D341Med (cell line): ENCODE data around the gene SAXO1.
"Not testable (repeated sequence)": the region's sequence is repeated elsewhere in the genome, so short reads cannot be mapped to it uniquely, and the experiment has no call there.

Experiments used
- DNase-seq: peaks from one replicate; pipeline ENCODE4 v3.0.0; 2012; ENCODE audit warnings: low spot score

SAXO1 gene

DNA sequence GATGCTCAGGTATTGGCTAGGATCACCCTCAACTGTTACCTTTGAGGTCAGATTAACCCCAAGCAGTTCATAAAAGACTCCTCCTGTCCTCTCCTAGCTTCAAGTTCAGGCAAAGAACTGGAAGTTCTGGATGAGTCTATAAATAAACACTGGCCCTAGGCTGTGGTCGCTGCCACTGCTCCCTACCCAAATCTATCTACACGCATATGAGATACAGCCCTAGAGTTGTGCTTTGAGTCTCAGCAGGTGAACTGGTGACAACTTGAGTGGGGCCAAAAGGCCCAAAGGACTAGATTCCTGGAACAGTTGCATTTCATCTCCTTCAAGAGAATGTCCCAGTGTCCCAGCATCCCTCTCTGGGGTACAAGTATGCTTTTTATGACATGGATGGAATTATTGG lies 62.6 kb downstream of the SAXO1 start:
- no peak for DNase-seq

DNA sequence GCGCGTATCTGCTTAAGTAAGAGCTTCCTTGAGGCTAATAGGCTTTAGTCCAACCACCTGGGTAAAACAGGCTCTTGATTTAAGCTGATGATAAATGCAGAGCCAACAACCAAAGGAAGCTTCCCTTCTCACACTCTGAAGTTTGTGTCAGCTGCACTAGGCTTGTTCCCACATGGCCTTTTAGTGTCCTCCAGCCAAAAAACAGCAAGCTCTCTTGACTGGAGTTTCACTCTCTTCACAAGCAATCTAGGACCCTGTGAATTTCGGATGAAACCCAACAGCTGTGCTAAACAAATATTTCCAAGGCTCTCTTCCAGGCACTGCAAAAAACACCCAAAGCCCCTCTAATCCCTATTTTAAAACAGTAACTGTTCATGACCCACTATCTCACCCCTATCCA lies 63.9 kb downstream of the SAXO1 start:
- DNase-seq: no peak

DNA sequence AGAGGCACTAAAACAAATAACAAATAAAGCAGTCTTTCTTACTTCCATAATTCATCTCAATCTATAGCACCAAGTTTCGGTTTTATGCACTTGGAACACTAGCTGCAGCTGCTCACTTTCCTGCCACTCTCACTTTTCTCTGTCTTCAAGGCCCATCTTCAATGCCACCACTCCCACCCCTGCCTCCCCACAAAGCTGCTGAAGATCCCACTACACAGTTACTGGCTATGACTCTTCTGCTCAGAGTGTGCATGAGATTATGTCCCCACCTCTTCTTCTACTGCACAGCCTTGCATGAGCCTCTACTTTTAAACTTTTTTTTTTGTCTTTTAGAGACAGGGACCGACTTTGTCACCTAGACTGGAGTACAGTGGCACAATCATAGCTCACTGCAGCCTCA lies 77.4 kb downstream of the SAXO1 start:
- no peak for DNase-seq

DNA sequence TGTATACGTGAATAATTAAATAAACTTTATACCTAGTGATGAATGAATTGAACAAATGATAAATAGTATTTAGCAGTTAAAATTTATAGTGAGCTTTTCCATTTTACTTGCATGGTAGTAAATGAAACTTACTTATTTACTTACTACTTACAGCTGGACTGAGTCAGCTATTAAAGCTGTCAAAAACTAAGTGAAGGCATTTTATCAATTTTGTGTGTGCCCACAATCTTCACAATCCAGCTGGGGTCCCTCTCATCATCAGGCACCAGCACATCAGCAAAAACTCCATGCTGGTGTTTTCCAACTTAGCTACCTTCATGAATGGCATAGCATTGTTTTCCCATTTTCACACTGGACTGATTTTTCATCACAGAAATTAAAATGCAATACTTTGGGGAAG lies 81.1 kb downstream of the SAXO1 start:
- no peak for DNase-seq

DNA sequence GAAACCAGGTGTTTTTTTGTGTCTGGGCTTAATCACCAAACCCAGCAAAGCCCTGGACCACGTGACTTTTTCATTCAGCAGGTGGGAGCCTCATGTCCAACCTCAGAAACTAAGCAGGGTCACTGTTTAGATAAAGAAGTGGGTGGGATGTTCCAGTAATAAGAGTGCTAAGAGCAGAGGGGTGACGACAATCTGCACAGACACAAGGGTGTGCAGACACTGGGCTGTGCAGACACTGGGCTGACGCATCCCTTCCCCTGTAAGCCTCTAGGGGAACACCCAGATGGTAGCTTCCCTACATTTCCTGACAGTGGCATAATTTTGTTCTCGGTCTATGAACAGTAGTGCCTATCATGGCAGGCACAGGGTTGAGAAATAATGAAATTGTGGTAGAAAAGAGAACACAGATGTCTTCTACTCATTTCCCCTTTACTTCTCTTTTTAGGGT lies 85.1 kb downstream of the SAXO1 start:
- DNase-seq: no peak

DNA sequence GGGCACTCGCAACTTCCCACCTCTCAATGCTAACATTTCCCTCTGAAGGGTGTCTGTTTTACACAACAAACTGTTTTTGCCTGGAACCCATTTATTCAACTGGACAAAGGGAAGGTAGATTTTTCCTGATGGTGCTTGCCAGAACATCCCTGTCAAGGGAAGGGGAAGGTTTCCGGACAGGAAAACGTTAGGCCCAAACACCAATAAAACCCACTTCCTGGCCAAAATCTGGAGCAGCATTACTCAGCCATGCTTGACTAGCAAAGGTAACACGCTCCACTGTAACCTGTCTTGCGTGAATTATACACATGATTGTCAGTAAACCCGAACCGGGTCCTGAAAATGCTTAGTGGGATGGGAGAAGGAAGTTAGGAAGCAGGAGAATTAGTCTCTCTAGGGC lies 90.2 kb downstream of the SAXO1 start:
- no peak for DNase-seq

DNA sequence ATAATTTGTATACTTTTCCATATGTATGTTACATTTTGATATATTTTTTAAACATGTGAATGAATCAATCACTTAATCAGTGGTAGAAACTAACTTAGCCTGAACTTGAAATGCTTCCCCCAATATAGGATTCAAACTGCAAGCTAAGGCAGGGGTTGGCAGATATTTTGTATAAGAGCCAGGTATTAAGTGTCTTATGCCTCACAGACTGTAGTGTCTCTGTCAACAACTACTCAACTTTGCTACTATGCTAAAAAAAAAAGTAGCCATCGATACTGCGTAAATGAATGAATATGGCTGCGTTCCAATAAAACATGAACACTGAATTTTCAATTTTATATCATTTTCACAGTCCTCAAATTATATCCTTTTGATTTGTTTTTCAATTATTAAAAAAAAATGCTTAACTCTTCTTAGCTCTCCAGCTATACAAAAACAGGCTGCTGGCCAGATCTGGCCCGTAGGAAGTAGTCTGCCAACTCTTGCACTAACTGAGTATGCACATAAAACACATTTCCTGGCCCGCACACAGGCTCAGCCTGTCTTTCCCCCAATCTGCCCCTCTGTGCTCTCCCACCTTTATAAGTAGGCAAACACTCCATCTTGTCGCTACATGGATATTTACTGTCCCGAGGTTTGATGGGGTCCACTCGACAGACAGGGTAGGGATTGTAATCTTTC lies 91.8 kb downstream of the SAXO1 start:
- DNase-seq: no peak

DNA sequence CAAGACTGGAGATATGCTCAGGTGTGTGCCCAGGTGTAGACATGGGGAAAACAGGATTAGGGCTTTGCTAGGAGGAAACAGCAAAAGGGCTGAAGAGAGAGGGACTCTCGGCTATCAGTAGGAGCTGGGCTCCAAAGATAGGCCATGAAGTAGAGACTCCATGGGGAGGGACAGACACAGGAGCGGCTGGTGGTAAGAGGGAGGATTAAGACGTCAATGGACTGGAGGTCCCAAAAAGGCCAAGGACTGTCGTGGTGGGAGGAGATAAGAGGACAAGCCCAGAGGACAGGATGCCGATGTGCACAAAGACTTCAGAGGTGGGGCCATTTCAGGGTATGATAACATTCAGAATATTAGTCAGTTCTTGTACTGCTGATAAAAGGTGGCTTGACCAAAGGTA lies 93.1 kb downstream of the SAXO1 start:
- DNase-seq: no peak

DNA sequence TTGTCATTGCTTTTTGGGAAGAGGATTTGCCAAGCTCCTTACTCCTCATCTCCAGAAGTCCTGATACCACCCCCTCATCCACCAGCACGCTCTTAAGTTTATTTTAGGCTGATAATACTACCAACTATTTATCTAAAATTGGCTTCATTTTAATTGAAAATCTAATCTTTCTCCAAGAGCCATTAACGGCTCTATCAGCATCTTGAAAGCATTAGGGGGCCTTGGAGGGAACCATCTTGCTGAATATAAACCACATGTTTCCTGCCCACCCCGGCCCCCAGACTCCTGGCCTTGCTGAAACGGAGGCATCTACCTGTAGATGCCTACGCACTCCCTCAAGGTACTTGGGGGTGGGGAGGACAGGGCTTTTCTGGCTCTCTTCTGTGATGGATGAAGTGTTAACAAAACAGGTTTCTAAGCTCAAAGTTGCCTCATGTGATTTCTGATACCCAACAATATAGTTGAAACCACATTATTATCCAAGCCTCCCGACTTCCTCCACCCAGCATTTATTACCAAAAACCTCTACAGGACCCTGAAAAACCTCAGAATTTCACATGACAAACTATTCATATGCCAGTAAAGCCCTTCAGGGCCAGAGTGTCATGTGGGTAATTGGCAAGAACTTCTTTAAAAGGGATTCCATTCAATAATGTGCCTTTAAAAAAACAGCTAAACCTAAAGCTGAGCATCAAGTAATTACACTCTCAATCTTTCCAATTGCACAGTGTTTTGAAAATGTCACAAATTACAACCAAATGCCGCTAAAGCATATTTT lies 96.7 kb downstream of the SAXO1 start:
- no peak for DNase-seq

DNA sequence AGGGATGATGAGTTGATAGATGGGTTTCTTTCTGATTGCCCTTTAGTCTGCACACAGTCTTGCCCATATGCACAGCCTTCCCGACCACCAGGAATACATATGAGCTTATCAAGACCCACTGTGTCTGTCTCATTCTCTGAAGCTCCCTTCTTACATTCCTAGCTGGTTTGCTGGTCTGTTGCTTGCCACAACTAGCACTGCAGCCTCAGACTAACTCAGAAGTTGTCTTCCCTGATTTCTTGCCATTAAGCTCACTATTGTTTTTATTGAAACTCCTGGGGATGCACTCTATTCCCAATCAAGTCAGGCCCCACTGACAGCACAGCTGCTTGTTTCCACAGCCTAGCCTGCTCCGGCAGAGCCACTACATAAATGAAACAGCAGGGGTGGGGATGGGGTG lies 97.5 kb downstream of the SAXO1 start:
- DNase-seq: no peak

DNA sequence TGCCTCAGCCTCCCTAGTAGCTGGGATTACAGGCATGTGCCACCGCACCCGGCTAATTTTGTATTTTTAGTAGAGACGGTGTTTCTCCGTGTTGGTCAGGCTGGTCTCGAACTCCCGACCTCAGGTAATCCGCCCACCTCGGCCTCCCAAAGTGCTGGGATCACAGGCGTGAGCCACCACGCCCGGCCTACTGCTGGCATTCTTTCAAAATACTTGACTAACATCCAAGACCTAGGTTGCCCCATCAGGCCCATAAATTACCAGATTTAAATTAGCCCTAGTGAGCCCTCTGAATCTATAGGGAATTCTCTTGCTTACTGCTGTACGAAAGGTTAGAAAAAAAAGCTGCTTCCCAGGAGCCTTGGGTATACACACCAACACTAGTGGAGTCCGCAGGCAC lies 102.4 kb downstream of the SAXO1 start:
- not testable (repeated sequence) for DNase-seq

DNA sequence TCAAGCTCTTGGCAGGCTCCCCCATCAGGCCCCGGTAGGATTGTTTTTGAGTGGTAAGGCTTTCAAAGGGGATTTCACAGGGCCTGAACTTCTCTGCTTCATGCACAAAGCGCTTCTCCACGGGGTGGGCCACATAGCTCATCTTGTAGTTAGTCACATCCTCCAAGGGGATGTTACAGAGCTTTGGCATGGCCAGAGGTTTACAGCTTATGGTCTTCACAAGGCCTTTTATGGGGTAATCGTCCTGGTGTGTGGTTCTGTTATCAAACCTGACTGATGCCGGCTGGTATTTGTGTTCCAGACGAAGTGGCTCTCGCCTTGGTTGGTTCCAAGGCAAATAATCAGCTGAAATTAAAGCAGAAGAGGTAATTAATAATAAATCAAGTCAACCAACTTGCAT lies 104.3 kb downstream of the SAXO1 start:
- DNase-seq: no peak

DNA sequence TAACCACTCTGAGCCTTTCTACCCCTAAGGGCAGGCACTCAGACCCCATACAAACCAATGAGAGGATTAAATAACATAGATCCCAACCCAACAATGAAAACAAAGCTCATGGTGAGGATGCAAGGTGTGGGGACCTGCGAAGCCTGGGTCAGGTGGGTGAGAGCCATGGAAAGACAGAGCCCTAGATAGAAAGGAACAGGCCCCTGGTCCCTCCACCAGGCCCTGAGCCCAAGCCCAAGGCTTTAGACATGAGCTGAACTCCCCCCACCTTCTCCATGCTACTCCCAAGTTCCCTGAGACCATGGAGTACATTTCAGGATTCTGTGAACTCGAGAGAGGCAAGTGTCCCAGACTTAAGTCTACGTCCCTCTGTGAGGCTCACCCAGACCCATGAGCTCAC lies 106.5 kb downstream of the SAXO1 start:
- no peak for DNase-seq

DNA sequence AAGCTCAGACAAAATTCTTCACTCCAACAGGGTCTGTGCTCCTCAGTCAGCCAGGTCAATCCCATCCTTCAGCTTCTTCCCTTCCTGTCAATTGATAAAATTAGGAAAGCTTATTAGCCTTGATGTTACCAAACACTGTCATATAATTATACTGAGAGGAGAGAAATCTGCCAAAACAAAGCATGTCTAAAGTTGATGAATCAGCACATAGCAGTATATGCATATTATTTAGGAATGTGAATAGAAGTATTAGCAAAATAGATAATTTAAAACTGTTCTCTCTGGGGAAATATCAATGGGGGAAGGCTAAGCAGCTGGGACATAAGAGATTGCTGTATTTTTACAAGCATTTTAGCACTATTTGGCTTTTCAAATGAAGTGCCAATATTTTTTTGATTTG lies 107.1 kb downstream of the SAXO1 start:
- no peak for DNase-seq

DNA sequence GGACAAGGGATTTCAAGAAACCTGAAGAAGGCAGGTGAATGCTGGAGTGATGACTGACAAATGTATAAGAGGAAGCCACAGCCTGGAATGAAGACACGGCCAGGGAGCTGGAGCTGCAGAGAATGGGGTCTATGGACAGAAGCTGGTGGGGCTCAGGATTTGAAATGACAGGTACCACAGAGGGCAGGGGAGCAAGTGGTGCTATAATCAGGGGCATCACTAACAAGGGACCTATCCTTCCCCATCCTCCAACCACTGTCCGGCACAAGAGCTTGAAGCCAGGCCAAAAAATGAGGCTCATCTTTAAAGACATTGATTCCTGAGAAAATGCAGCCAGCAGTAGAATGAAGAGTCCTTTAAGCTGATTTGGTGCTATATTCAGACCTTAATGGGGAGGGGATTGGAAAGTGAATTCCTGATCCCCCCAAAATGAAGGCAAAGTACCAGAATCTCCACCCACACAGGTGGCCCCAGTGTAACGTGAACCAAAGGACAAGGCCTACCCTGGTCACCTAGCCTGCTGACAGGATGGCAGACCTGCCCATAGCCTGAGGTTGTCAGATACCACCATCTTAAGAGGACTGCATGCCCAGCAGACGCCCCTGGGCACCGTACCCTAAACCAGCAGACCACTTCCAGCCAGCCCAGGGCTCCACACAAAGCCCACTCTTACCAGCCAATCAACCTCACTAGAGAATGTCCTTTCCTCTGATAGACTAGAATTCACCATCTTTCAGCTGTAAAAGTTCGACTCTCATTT lies 109.2 kb downstream of the SAXO1 start:
- no peak for DNase-seq

DNA sequence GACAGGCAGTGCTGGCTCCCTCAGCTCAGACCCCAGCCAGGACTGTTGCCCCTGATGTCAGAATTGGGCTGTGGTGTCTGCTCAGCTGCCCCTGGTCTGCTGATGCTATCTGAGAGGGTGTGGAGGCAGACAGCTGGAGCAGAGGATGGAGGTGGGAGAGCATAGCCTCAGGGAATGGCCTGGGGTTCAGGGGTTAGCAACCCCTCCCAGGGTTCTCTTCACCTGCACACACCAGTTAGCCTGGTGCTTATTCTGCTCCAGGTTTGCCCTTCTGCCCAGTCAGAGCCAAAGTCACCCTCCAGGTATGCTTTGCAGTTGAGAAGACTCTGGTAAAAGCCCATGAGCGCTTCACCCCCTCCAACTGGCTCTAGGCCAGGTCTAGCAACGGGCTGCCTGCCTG lies 109.8 kb downstream of the SAXO1 start:
- DNase-seq: no peak

DNA sequence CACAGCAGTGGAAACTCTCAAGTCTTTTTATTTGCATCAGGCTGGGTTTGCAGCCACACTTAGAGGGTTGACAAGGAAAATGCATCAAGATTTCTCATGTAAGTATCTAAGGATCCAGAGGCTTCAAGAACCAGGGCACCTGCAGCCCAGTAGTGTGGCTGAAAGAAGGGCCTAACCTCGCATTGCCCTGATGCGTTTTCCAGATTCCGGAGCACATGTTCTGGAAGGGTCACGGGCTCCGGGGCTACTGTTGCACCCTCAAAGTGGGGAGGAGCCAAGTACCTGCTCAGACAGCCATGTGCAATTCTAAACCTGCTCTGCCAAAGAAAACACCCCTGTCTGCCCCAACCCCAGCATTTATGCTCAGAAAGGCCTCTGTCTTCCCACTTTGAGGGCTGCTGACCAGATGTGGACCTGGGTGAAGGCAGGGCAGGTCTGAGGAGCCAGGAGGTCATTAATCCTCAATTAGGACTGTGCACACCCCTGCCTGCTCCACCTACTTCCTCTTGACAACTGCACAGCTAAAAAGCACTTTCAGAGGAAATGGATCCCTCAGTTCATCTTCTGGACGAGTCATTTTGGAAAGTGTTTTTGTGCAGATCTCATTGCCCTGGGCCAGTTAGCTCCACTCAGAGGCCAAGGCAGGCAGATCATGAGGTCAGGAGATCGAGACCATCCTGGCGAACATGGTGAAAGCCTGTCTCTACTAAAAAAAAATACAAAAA lies 110.7 kb downstream of the SAXO1 start:
- no peak for DNase-seq

DNA sequence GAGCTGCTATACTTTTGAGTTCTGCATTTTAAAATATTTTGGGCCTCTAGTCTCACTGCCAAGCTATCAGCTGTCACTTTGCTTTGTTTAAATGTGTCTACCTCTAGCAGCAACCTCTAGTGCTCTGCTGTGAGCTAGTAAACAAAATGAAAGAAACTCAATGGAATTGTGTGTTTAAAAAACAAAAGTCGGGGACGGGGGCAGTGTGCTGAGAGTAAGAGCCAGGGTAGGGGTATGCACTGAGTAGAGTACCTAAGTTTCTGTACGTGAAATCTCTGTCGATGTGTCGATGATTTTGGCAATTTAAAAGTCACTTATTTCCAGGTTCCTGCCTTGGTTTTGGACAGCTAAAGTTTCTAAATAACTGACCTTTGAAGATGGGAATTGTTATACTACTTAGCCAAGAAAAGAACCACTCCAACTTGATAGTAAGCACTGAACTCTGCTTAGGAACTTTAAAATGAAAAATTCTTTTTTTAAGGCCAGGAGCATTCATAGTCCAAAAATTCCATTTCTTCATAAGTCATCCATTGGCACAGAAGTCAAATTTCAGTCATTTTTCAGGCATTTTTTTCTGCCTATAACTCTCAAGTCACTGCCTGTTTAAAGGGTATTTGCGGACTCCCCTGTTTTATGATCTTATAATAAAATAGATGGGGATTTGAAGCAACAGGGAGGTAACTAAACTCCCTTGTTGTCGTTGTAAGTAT lies 111.5 kb downstream of the SAXO1 start:
- DNase-seq: no peak

DNA sequence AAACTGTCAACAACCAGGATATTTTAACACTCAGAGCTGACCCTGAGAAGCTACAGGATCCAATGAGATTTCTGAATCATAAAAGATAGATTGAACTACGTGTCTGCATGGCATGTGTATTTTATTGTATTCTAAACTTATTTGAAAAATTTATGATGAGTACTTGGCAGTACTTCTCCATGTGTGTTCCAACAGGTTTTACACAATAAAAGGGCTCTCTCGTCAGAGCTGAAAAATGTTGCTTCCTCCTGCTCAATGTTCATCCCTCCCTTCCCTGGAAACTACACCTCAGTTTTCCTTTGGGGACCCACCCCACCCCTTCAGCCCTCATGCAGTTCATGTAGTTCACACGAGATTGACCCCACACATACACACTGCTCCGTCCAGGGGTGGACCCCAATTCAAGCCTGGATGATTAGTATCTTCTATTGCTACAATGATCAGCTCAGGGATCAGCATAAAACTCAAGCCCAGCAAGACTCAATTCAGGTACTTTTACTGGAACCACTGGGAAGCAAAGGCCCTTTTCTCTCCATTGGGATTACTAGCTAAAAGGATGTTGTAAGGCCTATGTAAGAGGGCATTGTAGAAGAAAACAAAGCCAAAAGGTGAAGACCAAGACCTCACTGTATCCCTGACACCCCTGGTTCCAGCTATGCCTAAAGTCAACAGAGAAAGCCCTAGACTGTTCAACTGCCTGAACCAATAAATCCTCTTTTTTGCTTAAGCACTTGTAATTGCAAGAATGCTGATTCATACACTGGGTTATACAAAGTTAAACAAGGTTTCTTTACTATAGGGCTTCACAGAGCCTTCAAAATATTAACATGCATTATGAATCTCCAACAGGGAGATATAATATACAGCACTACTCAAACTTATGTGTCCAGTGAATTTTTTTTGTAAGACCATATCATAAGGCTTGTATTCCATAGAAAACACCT lies 112.6 kb downstream of the SAXO1 start:
- no peak for DNase-seq

DNA sequence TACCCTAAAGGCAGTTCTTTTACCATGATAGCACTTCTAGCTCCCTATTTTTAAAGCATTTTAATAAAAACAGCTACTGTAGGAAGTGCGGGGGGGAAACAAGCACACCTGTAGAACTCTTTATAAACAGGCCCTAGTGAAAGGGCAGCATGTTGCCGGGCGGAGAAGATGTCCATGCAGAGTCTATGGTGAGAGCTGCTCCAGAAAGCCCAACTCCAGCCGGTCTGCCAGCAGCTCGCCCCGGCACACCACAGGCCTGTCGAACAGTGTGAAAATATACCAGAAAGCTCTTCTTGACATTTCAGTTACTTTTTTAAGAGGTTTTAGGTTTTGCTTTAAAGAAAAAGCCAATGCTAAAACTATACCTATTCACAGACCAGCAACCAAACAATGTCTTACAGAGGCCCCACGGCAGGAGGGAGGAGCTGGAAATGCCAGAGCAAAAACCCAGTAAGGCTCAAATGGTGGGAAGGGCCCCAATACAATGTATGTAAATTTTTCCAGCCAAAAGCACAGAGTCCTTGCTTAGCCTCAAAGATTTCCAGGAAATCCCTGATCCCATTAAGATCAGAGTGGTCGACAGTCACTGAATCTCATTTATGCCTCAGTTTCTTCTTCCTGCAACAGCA lies 121.2 kb downstream of the SAXO1 start:
- no peak for DNase-seq
